ENCODE results near the gene FBLL1. TPM values are rescaled to one million over a fixed set of nuclear protein-coding genes. Genes with fewer than 3 reads are reported as not detected.

FBLL1 gene
- total and polyA plus RNA-seq, 10 of the 15 experiments (the other 5 are each of a cell fraction or from before 2014, with no cell fraction given) = 0.04 to 0.23 (median 0.15) TPM; not detected in 7

- TF ChIP-seq BCLAF1 (IDR thresholded peaks at IDR 0.05) = no peak
- peak; percentile 40; the same call in 1 of the 2 replicates for TF ChIP-seq DPF2 (IDR thresholded peaks at IDR 0.05)
- TF ChIP-seq CREB1 (IDR thresholded peaks at IDR 0.05; ENCODE audit: low read depth) = 0 out of 2 replicates have a peak, but pooled peaks have one; percentile 15
- TF ChIP-seq HDAC6 (IDR thresholded peaks at IDR 0.05; ENCODE audit: unreplicated experiment) = no peak
These were observed 47.7 kb upstream of the FBLL1 start (continued) for GRCh38 chr5:168481330-168481788.

GRCh38 chr5:168482361-168482760, 46.7 kb upstream of the FBLL1 start:
- in situ Hi-C loops (cut with MboI) (no loop called here), intact Hi-C loops (cut with micrococcal nuclease; ENCODE audit: unreplicated experiment) (no loop called here)
- SMC1A ChIA-PET (ENCODE audit: uncharacterized antibody, unreplicated experiment) = interaction anchor here (1.3 kb wide), 1 partner anchor 18 kb away, joined by 3 read pairs; no protein-coding TSS in a partner anchor
- H3K9ac ChIP-seq (ENCODE audit: control insufficient read depth, insufficient read depth, low read length) = no peak overlapping the region
- DNase-seq (ENCODE audit: low read depth, low spot score) (no peak), FAIRE-seq (no peak), ATAC-seq (no peak)
- POLR2A ChIA-PET = interaction anchor here (0.6 kb wide), 1 partner anchor 51 kb away, joined by 3 read pairs; no protein-coding TSS in a partner anchor
- H3K27me3 ChIP-seq (replicated peaks in 1 of 2; ENCODE audit: control insufficient read depth in 2 of 2, insufficient read depth in 2 of 2, low read length in 1 of 2) = no peaks in the 10 kb centered on the region
- no peaks in the 10 kb centered on the region for H3K36me3 ChIP-seq (ENCODE audit: control insufficient read depth in 2 of 2, insufficient read depth in 2 of 2, low read length in 1 of 2)
- H3K4me2 ChIP-seq (ENCODE audit: control insufficient read depth, insufficient read depth) = no peak overlapping the region
- H2AFZ ChIP-seq (ENCODE audit: control insufficient read depth, low read depth, low read length) = no peak overlapping the region
- no peaks in the 10 kb centered on the region for H4K20me1 ChIP-seq (ENCODE audit: control insufficient read depth, insufficient read depth)
- WGBS (ENCODE audit: insufficient coverage, insufficient replicate concordance, low lambda C conversion rate, missing lambda C conversion rate) = 98% methylated on average over 5 of the region's 5 CpGs
- TF ChIP-seq SRF (IDR thresholded peaks at IDR 0.05; ENCODE audit: low read depth in 2 of 2, low read length in 2 of 2) (no peak), GABPA (IDR thresholded peaks at IDR 0.05; ENCODE audit: low read depth) (no peak), SPI1 (IDR thresholded peaks at IDR 0.05; ENCODE audit: borderline replicate concordance, insufficient read depth, low read depth, low read length) (no peak), SMARCA5 (IDR thresholded peaks at IDR 0.05) (no peak), FOXM1 (IDR thresholded peaks at IDR 0.05; ENCODE audit: low read depth, low read length) (no peak), ZBED1 (IDR thresholded peaks at IDR 0.05; ENCODE audit: borderline replicate concordance) (no peak), SIN3A (IDR thresholded peaks at IDR 0.05; ENCODE audit: low read depth, low read length) (no peak), CEBPZ (IDR thresholded peaks at IDR 0.05; ENCODE audit: low read depth, low read length) (no peak)
- CTCF ChIA-PET = no interaction called here
- H3K27ac ChIP-seq (ENCODE audit: control insufficient read depth, insufficient read depth) = no peak overlapping the region
- no TSS peak for BruUV-seq (replicated peaks)
- H3K9me3 ChIP-seq (replicated peaks; ENCODE audit: control insufficient read depth, insufficient read depth, low read length) = no peaks in the 10 kb centered on the region
- no peak overlapping the region for H3K4me3 ChIP-seq
- RAD21 ChIA-PET (ENCODE audit: unreplicated experiment) = no interaction called here
- H3K4me1 ChIP-seq (ENCODE audit: control insufficient read depth, insufficient read depth, low read length) = peaks cover 9% of the 10 kb centered on the region; the same call in 1 of the 2 replicates
- peaks cover 12% of the 10 kb centered on the region for H3K79me2 ChIP-seq (ENCODE audit: control insufficient read depth, insufficient read depth, low read length)
